HG03439 (cell line): ENCODE results near the gene ZDHHC1.

Experiments
- ATAC-seq: cut with Tn5 transposase; IDR thresholded peaks from one replicate; pipeline ENCODE4 v1.9.1; 2021; ENCODE audit warnings: mild to moderate bottlenecking, moderate library complexity; ENCODE audit not compliant: unreplicated experiment

Gene ZDHHC1

DNA sequence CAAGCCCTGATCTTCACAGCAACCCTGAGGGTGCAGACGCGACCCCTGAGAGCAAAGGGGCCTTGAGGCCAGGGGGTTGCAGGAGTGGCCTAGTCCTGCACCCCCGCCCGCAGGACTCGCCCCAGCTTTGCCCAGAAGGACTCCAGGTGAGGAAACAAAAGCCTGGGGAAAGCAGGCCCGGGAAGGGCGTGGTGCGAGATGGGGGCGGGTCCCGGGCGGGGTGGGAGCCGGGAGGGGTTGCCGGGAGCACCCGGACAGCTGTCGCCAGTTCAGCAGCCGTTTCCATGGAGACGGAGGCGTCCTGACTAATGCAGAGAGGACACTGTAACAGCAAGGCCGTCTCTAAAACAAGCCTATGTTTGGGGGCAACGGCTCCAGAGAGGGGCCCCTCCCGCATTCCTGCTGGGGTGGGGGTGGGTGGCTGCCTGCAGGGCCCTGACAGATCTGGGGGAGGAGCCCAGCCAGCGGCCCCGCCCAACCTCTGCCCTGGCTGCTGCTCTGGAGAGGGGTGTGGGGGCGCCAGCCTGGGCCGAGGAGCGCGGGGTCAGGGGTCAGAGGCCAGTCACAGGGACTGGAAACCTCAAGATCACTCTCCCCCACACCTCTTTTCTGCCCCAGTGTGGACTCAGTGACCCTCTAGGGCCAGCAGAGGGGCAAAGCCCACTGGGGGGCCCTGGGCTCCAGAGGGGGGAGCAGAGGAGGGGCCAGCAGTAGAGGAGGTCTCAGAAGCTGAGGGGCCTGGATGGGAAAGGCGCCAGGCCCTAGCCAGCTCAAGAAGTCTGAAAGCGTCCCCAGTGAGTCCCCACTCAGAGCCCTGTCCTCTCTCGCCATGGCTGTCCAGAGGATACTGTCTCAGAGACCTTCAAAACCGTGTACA is 19.9 kb downstream of the ZDHHC1 start:
- ATAC-seq: no peak

DNA sequence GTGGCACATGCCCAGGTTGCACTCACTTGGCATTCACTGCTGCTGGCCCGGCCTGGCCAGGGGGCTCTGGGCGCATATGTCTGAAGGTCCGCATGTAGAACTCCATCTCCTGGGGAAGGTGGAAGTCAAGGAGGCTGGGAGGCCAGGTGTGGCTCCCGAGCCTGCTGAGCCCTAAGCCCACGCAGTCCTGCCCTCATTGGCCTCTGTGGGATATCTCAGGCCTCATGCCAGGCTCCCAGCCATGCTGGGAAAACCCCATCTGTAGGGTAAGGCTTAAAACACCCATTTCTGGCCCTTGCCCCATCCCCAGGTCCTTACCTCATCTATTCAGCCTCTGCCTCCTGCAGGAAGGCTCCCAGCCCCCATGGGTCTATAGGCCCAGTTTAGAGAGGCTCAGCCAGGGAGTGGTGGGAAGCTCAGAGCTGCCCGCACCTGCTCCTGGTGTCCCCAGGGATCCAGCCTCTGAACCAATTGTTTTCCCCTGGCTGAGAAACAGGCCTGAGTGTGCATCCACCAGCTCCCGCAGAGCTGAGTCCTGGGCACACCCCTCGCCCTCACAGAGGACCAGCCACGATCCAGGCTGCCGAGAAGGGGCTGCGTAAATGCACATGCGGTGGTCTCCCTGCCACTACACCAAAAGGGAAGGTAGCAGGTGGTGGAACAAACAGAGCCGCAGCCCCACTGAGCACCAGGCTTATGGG is 20.7 kb downstream of the ZDHHC1 start:
- no peak for ATAC-seq

DNA sequence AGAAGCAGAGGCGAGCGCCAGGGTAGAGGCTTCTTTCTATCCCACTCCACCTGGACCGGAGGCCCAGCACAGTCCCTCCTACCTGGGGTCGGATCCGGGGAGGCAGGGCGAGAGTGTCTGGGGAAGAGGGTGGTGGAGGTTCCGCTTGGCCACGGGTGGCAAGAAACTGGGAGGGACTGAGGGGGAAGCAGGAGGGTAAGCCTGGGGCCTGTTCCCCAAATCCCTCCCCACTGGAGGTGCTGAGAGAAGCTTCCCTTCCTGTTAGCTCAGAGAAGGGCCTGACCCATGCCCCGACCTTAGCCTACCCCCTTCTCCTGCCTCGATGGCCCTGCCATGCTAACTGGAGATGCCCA is 21.2 kb downstream of the ZDHHC1 start:
- ATAC-seq: no peak

DNA sequence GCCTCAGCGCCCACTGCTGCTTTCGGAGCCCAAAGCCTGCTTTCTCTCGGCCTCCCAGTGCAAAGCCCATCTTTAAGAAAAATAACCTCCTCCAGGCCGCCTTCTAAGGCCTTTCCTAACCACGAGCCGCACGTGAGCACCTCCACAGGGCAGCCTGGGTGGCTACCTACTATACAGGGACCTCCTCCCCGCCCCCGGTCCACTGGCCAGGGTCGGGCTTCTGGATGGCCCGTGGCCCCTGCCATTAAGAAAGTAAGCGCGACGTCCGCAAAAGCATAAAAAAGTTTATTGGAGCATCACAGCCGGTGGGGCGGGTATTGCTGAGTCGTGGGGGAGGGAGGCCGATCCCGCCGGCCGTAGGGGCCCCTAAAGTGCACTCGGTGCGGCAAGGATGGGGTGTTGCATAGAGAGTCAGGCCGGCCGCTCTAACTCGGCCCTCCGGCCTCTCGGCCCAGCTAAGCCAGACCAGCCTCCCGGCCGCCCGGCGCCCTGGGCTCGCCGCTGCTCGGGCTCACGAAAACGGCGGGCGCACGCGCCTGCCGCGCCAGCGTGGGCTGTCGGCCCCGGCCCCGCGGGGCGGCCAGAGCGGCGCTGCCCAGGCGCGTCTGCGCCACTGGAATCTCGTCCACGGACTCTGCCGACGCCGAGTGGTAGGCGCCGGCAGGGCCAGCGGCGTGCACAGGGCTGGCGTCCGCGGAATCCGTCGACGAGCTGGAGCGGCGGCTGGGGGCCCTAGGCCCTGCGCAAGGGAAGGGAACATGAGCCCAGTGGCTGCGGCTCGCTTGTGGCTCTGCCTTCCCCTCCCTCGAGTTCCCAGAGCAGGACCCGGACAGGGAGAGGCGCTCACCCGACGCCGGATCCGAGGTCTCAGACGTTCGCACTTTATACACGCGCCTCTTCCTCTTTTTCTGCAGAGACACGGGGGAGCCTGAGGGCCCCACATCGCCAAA is 21.8 kb downstream of the ZDHHC1 start:
- no peak for ATAC-seq

DNA sequence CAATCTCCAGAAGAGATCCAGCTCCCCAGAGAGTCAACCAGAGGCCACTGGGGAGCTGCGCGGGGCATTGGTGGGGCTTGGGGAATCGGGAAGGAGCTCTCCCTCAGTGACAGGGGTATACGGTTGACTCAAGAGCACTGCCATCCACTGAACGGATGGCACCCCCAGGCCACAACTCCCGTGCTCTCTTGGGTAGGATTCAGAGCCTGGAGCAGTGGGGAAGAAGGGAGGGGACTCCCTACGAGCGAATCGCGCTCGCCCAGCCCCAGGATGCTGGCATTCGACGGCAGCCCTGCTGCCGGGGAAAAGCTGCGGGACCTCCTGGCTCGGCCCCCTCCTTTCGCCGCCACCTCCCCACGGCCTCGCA is 22.5 kb downstream of the ZDHHC1 start:
- no peak for ATAC-seq

DNA sequence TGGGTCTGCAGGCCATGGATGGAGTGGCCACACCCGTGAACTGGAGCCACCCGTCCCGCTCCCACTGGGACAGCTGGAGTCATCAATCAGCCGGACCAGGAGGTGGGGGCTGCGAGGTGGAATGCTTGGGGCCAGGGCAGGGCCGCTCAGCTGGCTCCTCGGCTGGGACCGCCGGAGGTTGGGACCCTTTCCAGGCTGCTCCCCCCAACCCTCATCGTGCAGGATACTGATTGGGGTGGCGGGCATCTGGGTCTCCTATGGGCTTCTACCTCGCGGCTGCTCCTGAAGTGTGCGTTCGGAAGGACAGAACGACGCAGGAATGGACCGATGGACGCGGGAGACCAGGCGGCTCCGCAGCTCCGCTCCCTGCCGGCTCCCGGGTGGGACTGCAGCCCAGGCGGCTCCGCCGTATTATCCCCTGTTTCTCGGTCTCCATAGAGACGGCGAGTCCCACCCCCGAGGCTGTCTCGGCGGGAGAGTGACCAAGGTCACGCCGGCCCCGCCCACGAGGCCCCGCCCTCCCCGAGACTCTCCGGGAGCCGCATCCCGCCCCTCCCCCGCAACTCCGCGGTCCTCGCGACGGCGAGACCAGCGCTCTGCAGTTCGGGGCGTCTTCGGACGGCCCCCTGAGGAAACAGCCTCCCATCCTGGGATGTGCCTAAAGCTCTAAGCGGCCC is 23.0 kb downstream of the ZDHHC1 start, which contains the start of gene TPPP3:
TPPP3 (minus strand) TSS at position 388 of the 677 bp plus-strand sequence. CDS start 2,387 bp downstream, outside the sequence.
- ATAC-seq: no peak

DNA sequence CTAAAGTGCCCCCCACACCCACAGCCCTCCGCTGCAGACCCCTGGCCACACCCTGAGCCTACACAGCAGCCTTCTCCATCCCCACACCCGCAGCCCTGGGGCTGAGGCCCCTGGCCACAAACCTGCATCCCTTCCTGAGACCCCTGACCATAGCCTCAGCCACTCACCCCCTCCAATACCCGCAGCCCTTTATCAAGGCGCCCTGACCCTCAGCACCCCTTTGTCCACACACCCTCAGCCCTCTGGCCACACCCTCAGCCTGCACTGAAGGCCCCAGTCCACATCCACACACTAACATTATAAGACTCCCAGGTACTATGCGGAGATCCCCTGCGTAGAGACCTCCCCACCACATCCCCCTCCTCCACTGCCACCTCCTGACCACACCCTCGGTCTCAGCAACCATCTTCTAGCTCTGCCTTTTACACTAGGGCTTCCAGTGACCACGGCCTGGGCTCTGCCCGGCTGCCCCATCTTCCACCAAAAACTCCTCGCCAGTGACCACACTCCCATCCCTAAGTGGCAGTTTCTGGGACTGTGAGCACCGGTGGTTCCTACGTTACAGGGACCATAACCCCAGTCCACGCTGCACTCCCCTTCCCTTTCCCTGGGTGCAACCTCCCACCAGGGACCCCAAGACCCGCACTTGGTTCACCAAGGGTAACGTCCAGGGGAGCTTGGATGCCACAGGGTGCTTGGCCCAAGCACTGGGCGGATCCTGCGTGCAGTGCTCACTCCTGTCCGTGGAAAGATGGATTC is 23.8 kb downstream of the ZDHHC1 start:
- ATAC-seq: no peak

DNA sequence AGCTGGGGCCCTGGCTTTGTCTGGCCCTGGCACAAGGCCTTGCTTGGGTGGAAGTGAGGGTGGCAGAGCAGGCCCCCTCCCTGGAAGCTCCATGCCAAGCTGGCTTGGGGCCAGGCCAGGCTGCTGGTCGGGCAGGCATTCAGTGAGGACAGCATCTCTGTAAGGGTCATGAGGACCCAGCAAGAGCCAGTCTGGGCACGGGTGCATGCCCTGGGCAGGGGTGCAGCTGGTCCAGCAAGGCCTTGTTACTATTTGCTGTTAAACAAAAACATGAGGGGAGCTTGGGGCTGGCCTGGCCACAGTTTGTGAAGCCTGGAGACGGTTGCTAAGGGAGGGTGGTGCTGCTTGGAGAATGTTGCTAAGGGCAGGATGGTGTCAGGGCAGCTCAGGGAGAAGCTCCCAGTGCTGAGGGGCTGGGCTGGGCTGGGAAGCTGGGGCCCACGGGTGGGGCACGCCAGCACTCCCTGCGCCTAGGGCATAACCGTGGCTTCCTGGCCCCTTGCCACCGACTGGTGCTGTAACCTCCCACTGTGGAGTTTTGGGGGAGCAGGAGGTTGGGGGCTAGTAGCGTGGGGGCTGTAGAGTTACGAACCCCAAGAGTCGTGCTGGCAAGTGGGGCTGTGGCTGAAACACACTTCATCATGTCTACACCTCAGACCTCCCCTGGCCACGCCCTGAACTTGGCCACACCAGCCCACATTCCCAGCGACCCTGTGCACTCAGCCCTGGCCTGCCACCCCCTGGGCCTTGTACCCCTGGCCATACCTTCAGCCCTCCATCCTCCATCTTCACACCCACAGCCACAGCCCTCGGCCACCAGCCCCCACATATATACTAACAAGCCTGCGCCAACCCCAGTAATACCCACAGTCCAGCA is 24.6 kb downstream of the ZDHHC1 start:
- no peak for ATAC-seq

DNA sequence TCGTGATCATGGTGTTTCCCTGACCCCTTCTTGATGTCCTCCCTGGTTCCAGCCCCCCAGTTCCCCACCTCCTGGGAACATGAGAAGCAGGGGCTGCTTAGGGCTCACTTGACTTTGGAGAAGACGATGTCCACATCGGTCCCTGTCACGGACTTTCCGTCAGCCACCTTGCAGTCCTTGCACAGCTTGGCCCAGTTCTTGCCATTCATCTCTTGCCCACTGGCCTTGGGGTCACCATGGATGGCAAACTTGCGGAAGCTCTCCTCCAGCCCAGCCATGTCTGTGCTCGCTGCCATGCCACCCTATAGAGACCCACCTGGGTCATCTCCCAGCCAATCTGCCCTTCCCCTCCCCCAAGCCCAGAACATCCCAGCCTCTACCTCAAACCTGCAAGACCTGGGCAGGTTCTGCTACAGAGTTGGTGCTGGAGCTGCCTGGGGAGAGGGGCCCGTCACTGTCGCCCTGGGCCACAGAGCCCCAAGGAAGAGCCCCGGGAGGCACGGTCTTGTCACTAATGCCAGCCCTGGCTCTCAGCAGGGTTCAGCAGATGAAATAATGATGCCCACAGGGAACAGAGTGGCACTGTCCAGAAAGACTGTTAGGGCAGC is 25.4 kb downstream of the ZDHHC1 start:
- no peak for ATAC-seq

DNA sequence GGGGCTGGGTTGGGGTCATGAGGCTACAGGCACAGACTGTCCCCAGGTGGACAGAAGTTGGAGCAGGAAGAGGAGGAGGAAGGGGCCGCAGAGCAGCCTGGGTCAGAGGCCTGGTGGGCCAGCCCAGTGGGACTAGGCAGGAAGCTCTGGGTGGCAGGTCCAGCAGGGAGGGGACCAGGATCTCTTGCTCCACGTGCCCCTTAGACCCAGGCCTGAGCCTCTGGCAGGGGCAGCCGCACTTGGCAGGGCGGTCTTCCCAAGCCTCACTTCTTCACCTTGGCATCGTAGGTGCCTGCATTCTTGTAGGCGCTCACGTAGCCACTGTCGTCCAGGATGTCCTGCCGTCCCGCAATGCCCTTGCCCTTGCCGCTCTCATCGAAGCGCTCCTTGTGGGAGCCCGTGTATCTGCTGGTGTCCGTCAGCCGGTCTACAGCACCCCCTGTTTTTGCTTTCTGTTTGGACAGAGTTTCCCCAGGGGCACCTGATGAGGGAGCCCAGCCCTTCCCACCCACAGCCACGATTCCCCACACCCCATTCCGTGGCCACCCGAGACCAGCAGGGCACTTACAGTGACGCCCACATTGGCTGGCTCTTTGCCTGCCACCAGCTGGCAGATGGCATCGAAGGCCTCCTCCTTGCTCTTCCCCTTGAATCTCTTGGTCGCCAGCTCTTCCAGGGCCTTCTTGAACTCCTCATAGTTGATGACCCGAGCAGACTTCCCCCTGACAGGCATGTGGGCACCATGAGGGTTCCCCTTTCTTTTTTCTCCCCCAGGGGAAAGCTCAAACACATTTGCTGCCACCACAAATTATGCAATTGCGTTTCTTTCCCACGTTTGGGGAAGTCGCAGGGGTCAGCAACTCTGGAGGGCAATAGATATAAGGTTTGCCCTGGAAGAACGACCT is 26.1 kb downstream of the ZDHHC1 start:
- no peak for ATAC-seq

DNA sequence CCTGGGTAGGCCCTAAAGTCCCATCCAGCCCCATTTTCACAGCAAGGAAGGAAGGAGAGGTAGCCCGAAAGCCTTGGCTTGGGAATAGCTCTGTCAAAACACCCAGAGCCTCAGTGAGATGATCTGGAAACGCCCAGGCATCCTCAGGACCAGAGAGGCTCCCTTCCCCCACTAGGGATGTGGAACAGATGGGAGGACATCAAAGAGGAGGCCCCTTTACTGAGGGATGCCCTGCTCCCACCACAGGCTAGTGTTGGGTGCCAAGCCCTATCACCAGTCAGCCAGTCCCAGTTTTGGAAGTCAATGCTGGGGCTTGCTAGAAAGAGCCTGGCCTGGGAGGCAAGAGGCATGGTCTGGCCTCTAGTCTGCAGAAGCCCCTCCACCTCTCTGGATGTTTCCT is 27.7 kb downstream of the ZDHHC1 start:
- ATAC-seq: no peak

DNA sequence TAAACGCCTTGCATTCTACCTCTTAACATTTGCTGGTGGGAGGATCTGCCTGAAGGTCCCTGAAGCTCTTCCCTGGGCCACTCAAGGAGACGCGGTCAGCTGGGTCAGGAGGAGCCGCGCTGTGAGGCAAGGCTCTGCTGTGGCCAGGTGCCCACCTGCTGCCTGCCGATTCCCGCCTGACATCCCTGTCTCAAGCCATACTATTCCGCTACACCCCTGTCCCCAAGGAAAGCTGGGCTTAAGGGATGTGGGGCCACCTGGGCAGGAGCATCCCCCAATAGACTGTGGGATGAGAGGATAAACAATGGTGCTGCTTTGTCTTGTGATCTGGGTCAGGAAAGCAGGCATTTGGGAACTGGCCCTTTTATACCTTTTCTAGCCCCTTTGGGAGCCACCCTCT is 28.1 kb downstream of the ZDHHC1 start:
- ATAC-seq: no peak

DNA sequence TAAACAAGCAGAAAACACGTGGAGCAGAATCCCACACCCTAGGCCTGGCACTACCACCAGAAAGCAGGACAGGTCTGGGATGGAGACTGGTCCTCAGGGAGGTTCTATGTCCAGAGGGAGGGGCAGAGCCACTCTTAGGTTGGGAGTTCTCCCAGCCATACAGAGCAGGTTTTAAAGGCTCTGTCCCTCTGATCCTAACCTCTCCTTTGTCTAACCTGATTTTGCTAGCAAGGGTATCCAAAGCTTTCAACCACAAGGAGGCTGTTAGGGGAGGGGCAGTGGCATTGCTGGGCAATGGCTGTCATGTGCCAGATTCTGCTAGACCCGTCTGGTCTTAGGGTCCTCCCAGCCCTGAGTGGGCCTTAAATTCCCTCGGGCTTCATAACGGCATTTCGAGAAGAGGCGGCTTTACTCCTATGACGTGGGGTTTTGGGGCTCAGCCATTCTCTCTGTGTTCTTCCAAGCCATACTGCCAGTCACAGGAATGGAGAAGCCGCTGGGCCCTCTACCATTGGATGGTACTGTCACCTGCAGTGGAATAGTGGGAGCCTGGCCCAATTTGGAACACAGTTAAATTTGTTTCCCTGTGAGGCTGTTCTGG is 28.7 kb downstream of the ZDHHC1 start:
- no peak for ATAC-seq

DNA sequence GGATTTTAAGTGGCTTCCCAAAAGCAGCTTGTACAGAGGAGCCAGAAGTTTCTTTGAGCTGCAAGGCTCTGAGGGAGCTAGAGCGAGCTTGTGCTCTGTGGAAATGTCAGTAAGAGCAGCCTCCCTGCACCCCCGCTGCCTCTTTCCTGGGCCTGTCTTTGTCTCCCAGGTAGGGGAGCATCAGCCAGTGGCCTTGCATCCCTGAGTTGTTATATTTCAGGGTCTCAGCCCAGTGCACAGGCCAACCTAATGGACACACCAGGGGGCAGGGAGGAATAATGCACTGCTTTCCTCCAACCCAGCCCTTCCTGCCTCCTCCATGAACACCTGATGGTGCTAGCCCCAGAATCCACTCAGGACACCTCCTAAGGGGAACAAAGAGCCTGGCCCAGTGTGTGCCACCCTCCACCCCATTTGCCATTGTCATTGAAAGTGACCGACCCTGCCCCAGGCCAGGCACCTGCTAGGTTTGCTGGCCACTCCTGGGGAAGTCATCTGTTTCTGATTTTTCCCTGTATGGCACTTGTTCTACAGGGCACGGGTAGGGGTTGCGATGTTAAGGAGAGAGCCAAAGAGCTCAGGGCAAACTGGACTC is 29.3 kb downstream of the ZDHHC1 start:
- no peak for ATAC-seq

DNA sequence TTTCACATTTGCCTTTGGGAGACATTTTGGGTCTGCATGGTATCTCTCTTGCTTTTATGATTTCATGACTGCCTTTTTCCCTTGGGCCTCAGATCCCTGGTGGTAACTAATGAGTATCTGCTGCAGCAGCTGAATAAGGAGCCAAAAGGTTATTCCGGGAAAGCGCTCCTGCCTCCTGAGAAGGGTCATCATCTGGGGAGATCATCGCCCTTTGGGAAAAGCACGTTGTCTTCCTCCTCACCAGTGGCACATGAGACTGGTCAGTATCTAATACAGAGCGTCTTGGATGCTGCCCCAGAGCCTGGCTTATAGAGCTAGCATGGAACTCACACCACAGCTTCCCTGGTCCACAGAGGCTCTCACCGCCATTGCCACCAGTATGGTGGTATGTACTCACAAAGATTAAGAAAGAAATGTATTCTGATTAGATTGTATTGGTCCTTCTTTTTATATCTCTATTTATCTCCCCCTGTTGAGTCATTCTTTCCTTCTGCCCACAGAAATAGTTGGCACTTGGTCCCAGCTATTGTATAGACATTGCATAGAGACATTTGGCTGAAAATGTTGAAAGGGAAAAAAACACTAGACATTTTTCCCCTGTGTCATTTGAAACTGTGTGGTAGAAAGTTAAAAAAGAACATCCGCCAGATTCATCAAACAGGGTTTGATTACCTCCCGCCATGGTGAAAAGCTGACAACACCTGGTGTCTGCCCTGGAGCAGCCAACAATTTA is 31.3 kb downstream of the ZDHHC1 start:
- no peak for ATAC-seq

DNA sequence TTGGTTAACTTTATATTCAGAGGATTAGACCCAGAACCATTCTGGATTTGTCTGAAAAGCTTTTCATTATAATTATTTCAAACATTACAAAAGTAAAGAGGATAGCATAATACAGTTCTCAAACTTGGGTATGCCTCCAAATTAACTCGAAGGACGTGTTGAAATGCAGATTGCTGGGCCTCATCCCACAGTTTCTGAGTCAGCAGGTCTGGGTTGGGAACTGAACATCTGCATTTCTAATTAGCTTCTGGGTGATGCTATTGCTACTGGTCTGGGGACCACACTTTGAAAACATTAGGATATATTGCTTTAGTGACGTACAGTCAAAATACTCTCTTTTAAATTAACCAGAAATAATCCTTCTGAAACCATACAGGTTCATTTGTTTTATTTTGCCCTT is 33.0 kb downstream of the ZDHHC1 start:
- no peak for ATAC-seq
